Stimulated activated CD4-positive, alpha-beta T cell treated with anti-CD3 and anti-CD28 coated beads, TNF-alpha, amount 100 ng/mL, for 48 hours (primary cell): ENCODE results near the gene IL32.
"Not testable (repeated sequence)": the region's sequence is repeated elsewhere in the genome, so short reads cannot be mapped to it uniquely, and the experiment has no call there.

Source experiments
- DNase-seq, 3 donors: peaks; one replicate each; pipeline ENCODE4 v3.0.0-alpha.2; 2020; ENCODE audit warnings: low read depth in 3 of 3

Gene IL32

DNA sequence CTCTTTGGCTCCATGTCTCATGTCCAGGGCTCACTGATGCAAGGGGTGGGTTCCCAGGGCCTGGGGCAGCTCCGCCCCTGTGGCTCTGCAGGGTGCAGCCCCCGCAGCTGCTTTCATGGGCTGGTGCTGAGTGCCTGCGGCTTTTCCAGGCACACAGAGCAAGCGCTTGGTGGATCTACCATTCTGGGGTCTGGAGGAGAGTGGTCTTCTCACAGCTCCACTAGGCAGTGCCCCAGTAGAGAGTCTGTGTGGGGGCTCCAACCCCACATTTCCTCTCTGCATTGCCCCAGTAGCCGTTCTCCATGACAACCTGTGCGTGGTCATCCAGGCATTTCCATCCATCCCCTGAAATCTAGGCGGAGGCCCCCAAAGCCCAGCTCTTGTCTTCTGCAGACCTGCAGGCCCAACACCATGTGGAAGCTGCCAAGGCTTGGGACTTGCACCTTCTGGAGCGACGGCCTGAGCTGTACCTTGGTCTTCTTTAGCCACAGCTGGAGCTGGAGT lies 5.2 kb downstream of the IL32 start:
- DNase-seq = no peak

DNA sequence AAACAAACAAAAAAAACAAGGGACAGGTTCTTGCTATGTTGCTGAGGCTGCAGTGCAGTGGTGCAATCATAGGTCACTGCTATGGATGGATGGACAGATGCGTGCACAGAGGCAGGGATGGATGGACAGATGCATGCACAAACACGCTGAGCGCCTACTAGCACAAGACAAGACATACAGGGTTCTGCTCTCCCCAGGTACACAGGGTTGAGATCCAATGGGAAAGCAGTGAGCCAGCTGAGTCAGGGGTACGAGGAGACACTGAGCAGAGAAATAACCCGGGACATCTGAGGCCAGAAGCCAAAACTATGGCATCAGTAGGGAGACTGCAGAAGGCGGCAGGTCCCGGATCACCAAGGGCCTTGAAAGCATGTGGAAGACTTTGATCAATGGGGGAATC lies 6.2 kb downstream of the IL32 start:
- no peak for DNase-seq

DNA sequence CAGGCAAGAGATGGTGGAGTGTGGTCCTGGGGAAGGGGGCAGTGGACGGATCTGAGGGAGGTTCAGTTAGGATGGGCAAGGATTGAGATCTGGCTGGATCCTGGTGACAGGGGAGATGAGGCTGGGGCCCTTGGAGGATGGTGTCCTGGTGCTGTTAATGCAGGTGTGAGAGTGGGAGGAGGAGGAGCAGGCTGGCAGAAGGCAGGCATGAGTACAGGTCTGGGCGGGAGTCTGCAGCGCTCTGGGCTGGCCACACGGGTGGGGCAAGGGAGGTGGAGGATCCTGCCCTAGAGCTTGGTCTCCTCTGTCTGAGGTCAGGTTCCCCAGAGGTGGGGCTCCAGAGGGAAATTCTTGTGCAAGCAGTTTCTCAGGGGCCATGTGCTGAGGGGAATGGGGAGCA lies 6.7 kb downstream of the IL32 start:
- DNase-seq = not testable (repeated sequence)

DNA sequence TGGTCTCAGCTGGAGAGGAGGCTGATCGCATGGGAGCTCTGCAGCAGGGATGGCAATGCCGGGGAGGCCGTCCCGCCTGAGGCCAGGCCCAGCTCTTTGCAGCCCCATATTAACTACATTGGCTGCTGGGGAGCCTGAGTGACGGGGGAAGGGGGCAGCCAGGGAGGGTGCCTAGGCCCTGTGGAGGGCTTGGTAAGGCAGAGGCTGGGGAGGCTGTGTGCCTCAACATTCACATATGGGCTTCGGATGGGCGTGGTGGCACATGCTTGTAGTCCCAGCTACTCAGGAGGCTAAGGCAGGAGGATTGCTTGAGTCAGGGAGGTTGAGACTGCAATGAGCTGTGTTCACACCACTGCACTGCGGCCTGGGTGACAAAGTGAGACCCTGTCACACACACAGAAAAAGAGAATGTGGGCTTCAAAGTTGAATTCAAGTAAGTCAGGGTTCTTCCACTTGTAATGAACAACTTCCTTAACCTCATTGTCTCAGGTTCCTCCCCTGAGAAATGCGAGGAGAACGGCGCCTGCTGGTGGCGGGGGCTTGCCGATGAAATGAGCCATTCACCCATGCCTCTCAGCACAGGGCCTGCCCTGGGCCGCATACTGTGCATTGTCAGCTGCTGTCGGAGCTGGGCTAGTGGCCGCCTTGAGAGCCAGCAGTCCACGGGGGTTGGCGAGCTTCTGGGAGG lies 7.3 kb downstream of the IL32 start:
- not testable (repeated sequence) for DNase-seq

DNA sequence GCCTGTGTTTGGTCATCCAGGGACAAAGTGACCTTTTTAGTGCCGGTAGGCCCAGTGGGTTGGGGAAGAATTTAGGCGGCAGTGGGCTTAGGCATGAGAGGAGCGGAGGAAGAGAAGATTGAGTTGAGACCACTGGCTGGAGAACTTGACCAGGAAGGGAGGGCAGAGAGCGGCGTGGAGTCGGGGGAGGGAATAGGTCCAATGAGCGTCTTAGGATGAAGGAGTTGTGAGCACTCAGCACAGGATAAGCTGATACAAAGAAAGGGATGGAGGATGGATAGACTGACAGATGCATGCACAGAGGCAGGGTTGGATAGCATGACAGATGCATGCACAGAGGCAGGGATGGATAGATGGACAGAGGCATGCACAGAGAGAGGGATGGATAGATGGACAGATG lies 8.0 kb downstream of the IL32 start:
- DNase-seq = no peak

DNA sequence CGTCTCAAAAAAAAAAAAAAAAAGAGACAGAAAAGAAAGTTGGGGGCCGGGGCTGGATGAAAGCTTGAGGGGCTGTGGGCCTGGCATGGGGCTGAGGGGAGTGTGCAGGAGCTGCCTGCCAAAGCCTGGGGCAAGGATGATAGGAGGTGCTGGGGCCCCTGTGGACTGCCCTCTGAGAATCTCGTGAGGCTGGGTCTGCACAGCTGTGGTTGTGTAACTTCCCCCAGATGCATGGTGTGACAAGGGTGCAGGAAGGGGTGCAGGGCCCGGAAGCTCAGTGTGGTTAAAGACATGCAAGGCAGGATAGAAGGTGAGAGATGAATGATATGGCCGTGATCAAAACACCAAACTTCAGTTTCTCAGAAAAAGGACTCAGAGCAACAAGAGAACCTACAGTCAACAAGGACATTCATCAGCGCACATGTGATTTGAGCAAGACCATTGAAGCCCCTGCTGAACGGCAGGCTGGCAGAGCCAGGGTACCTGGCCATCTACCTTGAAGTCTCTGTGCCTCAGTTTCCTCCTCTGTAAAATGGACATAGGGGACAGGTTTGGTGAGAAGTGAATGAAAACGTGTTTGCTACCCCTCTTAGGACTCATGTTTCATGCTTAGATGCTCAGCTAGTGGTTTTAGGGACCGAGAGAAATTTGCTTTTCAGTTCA lies 9.6 kb downstream of the IL32 start:
- DNase-seq = peak in 2 of 3 donors; percentile 71 to 78

DNA sequence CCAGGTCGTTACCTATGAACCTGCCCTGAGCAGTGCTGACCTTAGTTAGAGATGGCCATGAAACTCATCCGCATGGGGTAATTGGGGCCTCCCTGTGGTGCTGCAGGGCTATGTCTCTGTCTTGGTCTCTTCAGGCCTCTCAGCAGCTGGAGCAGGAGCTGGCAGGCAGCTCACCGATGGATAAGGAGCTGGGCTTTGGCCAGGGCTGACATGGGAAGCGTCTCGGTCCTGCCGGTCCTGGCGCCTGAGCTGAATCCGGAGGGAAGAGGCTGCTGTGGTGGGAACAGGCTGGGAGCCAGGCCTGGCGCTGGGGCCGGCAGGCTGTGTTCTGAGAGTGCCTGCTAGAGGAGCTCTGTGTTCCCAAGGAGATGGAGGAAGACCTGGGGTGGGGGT lies 10.1 kb downstream of the IL32 start:
- no peak for DNase-seq

DNA sequence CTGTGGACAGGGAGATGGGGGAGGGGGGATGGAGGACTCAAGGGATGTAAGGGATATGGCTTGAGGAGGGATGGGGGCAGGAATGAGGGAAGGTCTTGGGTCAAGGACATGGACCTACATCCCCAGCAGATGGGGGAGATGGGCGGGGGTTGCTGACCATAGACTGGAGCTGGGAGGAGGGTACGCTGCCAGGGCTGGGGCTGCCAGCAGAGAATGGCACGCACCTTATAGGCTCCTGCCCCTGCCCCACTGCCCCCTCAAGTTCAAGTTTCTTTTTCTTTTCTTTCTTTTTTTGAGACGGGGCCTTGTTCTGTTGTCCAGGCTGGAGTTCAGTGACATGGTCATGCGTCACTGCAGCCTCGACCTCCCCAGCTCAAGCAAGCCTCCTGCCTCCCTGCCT lies 10.5 kb downstream of the IL32 start:
- not testable (repeated sequence) for DNase-seq

DNA sequence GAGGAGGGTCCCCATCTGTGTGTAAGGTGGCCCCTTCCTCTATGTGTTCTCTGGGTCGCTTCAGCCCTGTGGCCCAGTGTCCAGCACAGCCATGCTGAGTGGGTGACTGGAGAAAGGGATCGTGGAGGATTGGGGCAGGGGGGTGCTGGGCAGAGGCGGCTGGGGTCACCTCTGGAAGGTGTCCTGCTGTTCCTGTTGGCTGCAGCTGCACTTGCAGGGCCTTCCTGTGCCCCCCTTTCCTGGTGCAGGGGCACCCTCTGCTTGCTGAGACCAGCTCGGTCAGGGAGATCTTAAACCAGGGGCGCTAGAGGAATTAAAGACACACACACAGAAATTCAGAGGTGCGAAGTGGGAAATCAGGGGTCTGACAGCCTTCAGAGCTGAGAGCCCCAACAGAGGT lies 11.1 kb downstream of the IL32 start:
- DNase-seq = no peak

DNA sequence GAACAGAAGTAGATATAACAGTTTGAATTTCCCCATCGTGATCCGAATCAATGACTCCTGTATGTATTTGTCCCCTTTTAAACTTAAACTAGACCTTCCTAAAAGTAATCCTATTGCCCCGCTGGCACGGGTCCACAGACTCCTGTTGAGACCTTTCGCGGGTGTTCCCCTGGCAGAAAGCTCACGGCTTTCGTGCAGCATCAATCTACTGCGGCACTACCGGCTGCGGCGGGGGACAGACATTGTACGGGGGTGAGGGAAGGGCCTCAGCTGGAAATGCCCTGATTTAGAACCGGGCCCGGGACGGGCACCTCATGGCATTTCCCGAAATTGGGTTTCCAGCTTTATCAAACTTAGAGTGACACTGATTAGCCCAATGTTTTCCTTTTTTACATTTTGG lies 14.6 kb downstream of the IL32 start:
- no peak for DNase-seq

DNA sequence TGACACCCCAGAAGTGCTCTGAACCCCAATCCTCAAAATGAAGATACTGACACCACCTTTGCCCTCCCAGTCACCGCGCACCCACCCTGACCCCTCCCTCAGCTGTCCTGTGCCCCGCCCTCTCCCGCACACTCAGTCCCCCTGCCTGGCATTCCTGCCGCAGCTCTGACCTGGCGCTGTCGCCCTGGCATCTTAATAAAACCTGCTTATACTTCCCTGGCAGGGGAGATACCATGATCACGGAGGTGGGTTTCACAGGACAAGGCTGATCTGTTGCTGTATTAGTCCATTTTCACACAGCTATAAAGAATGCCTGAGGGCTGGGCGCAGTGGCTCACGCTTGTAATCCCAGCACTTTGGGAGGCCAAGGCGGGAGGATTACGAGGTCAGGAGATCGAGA lies 16.5 kb downstream of the IL32 start:
- DNase-seq = not testable (repeated sequence)

DNA sequence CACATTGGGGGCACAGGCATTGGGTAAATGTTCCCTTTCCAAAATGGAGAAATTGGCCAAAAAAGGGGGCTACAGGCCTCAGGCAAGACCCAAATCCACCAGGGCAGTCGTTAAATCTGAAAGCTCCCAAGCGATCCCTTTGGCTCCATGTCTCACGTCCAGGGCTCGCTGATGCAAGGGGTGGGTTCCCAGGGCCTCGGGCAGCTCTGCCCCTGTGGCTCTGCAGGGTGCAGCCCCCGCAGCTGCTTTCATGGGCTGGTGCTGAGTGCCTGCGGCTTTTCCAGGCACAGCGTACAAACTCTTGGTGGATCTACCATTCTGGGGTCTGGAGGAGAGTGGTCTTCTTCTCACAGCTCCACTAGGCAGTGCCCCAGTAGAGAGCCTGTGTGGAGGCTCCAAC lies 18.0 kb downstream of the IL32 start:
- not testable (repeated sequence) for DNase-seq

DNA sequence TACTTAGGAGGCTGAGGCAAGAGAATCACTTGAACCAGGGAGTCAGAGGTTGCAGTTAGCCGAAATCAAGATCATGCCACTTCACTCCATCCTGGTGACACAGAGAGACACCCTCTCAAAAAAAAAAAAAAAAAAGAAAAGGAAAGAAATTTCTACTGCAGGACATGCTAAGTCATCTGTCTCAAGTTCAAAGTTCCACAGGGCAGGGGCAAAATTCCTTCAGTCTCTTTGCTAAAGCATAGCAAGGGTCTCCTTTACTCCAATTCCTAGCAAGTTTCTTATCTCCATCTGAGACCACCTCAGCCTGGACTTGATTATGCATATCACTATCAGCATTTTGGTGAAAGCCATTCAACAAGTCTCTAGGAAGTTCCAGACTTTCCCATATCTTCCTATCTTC lies 19.1 kb downstream of the IL32 start:
- no peak for DNase-seq

DNA sequence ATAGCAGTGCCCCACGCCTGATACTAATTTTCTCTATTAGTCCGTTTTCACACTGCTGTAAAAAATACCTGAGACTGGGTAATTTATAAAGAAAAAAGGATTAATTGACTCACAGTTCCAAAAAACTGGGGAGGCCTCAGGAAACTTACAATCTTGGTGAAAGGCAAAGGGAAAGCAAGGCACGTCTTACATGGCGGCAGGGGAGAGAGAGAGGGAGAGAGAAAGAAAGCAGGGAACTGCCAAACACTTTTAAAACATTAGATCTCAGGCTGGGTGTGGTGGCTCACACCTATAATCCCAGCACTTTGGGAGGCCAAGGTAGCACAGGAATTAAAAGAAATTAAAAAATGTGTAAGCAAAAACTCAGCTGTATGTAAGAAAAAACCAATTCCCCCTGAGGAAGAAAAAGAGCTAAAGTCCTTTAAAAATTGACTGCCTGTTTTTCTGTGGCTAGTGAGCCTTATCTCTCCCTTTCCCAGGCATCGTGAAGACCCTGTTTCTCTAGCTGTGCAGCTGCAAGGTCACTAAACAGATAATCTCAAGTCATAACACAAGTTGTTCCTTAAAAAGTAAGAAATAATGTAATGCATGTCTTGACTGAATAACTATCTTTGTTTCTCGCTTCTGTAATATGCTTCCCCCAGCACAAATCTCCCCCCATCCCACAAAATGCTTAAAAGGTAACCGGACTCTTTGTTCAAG lies 19.7 kb downstream of the IL32 start:
- no peak for DNase-seq

DNA sequence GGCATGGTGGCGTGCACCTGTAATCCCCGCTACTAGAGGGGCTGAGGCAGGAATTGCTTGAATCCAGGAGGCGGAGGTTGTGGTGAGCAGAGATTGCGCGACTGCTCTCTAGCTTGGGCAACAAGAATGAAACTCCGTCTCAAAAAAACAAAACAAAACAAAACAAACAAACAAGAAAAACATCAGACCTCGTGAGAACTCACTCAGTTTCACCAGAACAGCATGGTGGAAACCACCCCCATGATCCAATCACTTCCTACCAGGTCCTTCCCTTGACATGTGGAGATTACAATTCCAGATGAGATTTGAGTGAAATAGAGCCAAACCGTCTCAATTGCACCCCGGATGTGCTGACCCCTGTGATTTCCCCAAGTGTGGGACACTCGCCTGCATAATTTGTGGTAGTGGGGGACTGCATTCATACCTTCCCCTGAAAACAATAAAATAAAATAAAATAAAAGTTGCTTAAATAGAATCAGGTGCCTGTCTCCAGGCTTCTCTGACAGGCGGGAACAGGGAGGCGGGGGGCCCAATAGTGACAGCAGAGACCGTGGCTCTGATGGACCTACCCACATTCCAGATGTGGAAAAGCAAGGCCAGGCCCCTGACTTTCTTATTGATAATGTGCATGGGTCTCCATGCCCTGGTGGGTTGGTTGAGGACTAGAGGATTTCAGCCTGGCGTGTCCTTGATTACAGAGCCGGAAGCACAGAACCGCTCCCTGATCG lies 20.6 kb downstream of the IL32 start:
- DNase-seq = no peak

DNA sequence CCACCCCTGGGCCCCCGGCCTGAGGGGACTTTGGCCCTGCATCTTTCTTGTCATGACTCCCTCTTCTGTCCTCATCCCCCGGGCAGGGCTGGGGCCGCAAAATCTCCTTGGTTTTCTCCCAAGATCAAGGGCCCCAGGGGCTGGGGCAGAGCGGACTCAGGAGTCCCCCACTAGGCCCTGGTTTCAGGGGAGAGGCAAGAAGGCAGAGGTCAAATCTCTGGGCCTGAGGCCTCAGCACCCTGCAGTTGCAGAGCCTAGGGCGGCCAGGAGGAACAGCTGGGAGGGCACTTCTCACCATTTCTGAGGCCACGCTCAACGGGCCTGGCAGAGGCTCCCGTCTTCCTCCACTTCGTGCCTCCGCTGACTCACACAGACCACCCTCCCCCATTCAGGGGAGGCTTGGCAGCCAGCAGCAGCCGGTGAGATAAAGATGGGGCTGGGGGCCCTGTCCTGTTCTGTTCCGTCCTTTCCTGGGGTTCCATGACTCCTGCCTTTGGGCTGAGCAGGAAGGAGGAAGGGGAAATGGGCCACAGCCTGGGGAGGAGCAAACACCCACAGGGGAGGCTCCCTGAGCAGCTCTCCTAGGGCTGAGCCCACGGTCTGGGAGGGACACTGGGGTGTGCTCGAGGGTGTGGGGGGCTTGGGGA lies 21.3 kb downstream of the IL32 start:
- no peak for DNase-seq

DNA sequence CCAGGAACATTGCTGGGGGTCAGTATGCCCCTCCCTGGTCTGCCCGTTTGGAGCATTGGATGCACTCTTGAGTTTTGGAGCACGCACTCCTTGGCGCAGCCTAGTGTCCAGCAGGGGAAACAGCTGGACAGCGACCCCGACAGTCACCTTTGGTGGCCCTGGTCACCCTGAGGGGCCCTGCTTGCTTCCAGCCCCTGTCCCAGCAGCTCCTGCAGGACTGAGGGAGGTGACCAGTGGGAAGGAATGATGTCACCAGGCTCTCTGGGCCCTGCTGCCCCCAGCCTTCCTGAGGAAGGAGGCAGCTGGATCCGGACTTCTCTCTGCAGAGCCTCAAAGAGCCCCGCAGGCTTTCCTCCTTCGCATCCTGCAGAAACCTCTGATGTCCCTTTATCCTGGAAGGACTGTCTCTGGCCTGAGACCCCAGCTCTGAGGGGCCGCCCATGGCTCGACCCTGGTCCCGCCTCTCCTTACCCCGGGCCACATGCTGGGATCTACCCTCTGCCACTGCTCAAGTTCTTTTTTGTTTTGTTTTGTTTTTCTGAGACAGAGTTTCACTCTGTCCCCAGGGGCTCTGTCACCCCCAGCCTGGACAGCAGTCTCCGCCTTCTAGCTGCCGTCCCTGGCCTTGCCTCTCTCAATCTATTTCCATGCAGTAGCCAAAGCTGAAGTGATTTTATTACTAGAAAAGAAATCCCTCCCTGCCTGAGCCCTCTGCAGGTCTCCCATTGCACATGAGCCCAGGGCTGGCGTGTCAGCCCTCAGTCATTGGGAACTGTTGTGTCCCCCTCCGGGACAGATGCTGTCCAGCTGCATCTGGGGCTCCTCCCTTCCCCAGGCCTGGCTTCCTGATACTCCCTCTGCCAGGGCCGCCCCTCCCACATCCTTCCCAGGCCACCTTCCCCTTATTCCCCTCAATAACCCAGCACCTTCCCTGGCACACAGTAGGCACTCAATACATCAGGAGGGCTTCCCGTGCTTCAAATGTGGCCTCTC lies 22.1 kb downstream of the IL32 start:
- DNase-seq = no peak

DNA sequence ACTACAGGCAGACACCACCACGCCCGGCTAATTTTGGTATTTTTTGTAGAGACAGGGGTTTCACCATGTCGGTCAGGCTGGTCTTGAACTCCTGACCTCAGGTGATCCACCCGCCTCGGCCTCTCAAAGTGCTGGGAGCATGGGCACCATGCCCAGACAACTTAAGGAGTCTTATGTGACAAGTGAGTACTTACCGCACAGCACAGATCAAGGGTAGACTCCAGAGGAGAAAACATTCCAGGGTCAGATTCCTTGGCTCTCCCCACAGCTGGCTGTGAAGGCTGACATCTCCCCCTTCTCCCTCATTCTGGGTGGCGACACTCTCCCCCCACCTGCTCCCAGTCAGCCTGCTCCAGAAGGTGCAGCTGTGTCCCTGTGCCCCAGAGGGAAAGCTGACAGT lies 23.0 kb downstream of the IL32 start:
- no peak for DNase-seq

DNA sequence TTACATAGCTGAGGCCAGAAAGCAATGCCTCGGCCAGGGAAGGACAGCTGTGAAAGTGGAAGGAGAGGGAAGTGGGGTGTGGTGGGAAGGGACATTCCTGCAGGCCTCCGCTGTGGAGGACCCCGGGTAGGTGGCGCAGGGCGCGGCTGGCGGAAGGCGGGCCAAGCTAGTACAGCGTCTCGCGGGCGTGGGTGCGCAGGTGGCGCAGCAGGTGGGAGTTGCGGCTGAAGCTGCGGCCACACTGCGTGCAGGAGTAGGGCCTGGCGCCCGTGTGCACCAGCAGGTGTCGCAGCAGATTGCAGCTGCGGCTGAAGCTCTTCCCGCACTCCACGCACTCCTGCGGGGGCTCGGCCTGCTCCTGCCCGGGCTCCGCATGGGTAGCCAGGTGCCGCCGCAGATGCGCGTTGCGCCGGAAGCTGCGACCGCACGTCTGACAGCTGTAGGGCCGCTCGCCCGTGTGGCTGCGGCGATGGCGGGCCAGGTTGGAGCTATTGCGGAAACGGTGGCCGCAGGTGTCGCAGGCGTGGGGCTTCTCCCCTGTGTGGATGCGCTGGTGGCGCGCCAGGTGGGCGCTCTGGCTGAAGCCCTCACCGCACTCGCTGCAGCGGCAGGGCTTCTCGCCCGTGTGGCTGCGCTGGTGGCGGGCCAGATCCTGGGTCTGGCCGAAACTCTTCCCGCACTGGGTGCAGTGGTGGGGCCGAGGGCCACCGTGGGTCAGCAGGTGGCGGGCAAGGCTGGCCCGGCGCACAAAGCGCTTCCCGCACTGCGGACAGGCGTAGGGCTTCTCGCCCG lies 23.7 kb downstream of the IL32 start:
- no peak for DNase-seq
